ENCODE measurements around the gene MAST4. TPM values are rescaled to one million over a fixed set of nuclear protein-coding genes. Genes with fewer than 3 reads are reported as not detected.

The MAST4 gene
- polyA plus RNA-seq, 1 experiment = 4.0 TPM

DNA sequence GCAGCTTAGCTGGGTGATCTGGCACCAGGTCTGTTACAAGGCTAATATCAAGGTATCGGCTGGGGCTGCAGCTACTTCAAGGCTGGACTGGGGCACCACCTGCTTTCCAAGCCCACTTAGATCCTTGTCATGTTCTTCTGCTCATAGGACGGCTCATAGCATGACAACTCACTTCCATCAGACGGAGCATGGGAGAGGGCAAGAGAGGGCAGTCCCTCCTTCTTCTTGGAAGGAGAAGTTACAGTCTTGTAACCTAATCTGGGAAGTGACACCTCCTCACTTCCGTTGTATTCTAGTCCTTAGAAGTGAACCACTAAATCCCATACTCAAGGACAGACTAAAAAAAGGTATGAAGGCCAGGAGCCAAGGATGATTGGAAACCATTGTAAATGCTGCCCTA, 258.2 kb downstream of the MAST4 start:
- Histone ChIP-seq H3K36me3 (ENCODE audit: control insufficient read depth, insufficient read depth, low read length) (no peaks in the 10 kb centered on the region), H3K27me3 (ENCODE audit: control insufficient read depth, insufficient read depth, low read length) (no peaks in the 10 kb centered on the region), H3K4me3 (ENCODE audit: low read depth, low read length) (no peak overlapping the region)
- POLR2A ChIA-PET = no interaction called here
- CTCF ChIA-PET = no interaction called here
- no peak for TF ChIP-seq CTCF (IDR thresholded peaks at IDR 0.05; ENCODE audit: insufficient read depth, low read depth, low read length)
- no peak for DNase-seq (ENCODE audit: low read depth)

GRCh38 chr5:66856041-66856805, 260.0 kb downstream of the MAST4 start:
- DNase-seq (ENCODE audit: low read depth) = no peak
- CTCF ChIA-PET = interaction anchor here (1.3 kb wide), 1 partner anchor 41 kb away, joined by 3 read pairs; no protein-coding TSS in a partner anchor
- no peak for TF ChIP-seq CTCF (IDR thresholded peaks at IDR 0.05; ENCODE audit: insufficient read depth, low read depth, low read length)
- Histone ChIP-seq H3K36me3 (ENCODE audit: control insufficient read depth, insufficient read depth, low read length) (no peaks in the 10 kb centered on the region), H3K4me3 (ENCODE audit: low read depth, low read length) (no peak overlapping the region), H3K27me3 (ENCODE audit: control insufficient read depth, insufficient read depth, low read length) (peaks cover 1% of the 10 kb centered on the region)
- POLR2A ChIA-PET = no interaction called here

- POLR2A ChIA-PET = no interaction called here
- peaks cover 4% of the 10 kb centered on the region for H3K27me3 ChIP-seq (ENCODE audit: control insufficient read depth, insufficient read depth, low read length)
- no peak overlapping the region for H3K4me3 ChIP-seq (ENCODE audit: low read depth, low read length)
- H3K36me3 ChIP-seq (ENCODE audit: control insufficient read depth, insufficient read depth, low read length) = no peaks in the 10 kb centered on the region
- no peak for DNase-seq (ENCODE audit: low read depth)
- no peak for TF ChIP-seq CTCF (IDR thresholded peaks at IDR 0.05; ENCODE audit: insufficient read depth, low read depth, low read length)
- CTCF ChIA-PET = interaction anchor here (1.1 kb wide), 1 partner anchor 46 kb away, joined by 7 read pairs; no protein-coding TSS in a partner anchor
Measured at GRCh38 chr5:66859526-66859925, 263.3 kb downstream of the MAST4 start.

DNA sequence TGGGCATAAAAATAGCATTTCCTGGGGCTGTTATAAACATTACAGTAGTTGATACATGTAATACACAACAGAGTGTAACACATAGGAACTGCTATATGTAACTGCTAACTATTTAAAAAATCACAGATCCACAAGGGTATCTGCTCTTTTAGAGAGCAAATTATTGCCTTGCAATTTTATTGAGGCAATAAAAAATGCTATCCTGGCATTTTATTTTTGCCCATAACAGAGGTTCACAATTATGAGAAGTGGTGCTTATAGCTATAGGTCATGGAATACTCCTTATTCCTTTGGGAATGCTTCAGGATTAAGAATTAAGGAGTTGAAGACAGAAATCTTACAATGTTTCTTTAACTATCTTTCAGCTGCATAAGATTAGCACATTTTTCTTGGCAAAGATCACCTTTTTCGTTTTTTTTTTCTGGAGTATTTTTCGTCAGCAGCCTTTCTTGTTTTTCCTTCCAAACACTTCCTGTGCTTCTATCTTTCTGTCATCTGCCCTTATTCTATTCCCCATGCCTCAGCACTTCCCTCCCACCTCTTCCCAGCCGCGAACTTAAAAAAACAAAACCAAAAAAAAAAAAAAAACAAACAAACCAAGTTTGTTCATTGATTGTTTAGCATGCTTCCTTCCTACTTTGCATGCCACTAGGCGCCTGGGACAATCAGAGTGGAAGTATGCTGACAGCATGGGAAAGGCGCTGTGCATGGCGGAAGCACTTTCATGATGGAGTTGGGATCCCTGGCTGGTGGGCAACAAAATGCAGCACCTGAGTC, 264.2 kb downstream of the MAST4 start:
- TF ChIP-seq CTCF (IDR thresholded peaks at IDR 0.05; ENCODE audit: insufficient read depth, low read depth, low read length) = no peak
- Histone ChIP-seq H3K36me3 (ENCODE audit: control insufficient read depth, insufficient read depth, low read length) (no peaks in the 10 kb centered on the region), H3K4me3 (ENCODE audit: low read depth, low read length) (no peak overlapping the region), H3K27me3 (ENCODE audit: control insufficient read depth, insufficient read depth, low read length) (peaks cover 4% of the 10 kb centered on the region)
- CTCF ChIA-PET = interaction anchor here (1.0 to 1.2 kb wide), 3 partner anchors 29 to 290 kb away, joined by 4 to 7 read pairs (median 4); no protein-coding TSS in a partner anchor
- POLR2A ChIA-PET = no interaction called here
- DNase-seq (ENCODE audit: low read depth) = no peak

DNA sequence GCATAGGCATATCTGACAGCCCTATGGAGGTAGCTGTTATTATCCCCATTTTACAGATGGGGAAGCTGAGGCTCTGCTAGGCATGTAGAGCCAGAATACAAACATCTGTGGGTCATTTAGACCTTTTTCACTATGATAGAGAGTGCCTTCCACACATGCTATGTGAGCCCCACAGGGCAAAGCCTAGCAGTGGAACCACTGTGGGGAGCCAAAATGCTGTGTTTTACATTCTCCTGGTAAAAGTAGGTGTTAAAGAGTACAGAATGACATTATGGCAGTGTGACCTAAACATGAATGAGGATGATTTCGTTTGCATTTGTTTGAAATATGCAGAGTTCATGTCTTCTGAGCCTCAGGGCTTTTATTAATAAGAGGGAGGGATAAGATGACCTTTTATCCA, 265.2 kb downstream of the MAST4 start:
- ChIA-PET CTCF (interaction anchor here (1.2 kb wide), 1 partner anchor 289 kb away, joined by 4 read pairs; no protein-coding TSS in a partner anchor), POLR2A (no interaction called here)
- no peak for DNase-seq (ENCODE audit: low read depth)
- no peak for TF ChIP-seq CTCF (IDR thresholded peaks at IDR 0.05; ENCODE audit: insufficient read depth, low read depth, low read length)
- Histone ChIP-seq H3K4me3 (ENCODE audit: low read depth, low read length) (no peak overlapping the region), H3K27me3 (ENCODE audit: control insufficient read depth, insufficient read depth, low read length) (peaks cover 4% of the 10 kb centered on the region), H3K36me3 (ENCODE audit: control insufficient read depth, insufficient read depth, low read length) (no peaks in the 10 kb centered on the region)

All from BJ (cell line).